GM12892 (cell line): ENCODE results near the gene MYO5B.

Experiments
- POLR2A ChIP-seq: IDR thresholded peaks from 2 replicates; pipeline ENCODE4 v1.6.1; 2011; ENCODE audit warnings: low read depth, low read length, control low read depth
- POLR2AphosphoS5 ChIP-seq: IDR thresholded peaks from 2 replicates; pipeline ENCODE4 v1.6.1; 2011; ENCODE audit warnings: low read depth, low read length, control low read depth
- TAF1 ChIP-seq: IDR thresholded peaks from 2 replicates; pipeline ENCODE4 v1.6.1; 2011; ENCODE audit warnings: low read depth, mild to moderate bottlenecking, control low read depth, low read length, borderline replicate concordance

DNA sequence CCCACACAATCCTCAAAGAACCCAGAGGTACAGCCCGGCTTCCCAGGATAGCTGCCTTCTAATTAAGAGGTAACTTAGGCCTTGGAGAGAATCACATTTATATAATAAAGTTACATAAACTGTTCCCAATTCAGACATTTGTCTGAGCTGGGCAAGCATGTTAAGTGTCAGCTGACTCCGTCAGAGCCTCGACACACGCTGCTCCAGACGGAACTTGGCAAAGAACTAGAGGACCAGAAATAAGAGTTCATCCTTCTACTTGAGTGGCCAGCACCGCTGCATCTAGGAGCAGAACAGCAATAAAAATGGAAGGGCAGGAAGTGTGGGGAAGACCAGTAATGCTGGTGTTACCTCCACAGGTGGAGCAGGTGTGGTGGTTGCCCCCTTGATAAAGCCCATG lies 80.5 kb downstream of the MYO5B start:
- TF ChIP-seq POLR2AphosphoS5 = no peak
- no peak for TF ChIP-seq POLR2A
- TF ChIP-seq TAF1 = no peak
